GM12873 (cell line): ENCODE results near the gene GRIP2.

Experiments
- CTCF ChIP-seq: IDR thresholded peaks from 2 replicates; pipeline ENCODE4 v1.5.1; 2012; ENCODE audit warnings: low read depth, mild to moderate bottlenecking, moderate library complexity, low read length, control low read depth; ENCODE audit not compliant: insufficient read depth; ENCODE audit errors: missing control alignments

GRIP2 gene

GRCh38 chr3:14507757-14508504, 32.2 kb downstream of the GRIP2 start:
- no peak for TF ChIP-seq CTCF

GRCh38 chr3:14507305-14507741, 32.8 kb downstream of the GRIP2 start:
- TF ChIP-seq CTCF: no peak

DNA sequence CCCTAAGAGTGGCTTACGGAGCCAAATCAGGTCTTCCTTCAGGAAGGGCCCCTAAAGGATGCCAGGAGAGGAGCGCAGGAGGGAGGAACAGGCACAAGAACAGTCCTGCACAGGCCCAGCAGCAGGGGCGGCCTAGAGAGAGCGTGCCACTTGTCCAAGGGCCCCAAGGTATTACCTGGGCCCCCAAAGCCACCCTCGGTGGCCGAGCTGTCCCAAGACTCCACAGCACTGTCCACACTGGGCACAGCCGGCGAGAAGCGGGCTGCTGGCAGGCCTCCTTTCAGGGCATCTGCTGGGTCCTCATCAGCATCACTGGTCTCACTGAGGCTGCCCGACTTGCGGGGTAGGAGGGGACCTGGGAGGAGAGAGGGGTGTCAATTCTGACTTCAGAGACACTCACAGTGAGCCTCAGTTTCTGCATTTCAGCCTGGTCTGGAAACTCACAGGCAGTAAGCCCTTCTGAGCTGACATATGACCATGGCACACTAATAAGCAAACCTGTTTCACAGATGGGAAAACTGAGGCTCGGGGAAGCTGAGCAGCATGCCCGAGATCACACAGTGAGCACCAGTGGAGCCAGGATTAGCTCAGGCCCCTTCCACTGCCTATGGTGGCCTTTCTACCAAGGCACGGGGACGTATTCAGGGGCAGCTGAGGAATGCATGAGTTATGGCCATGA, 33.4 kb downstream of the GRIP2 start:
- TF ChIP-seq CTCF: no peak

GRCh38 chr3:14505803-14506500, 34.2 kb downstream of the GRIP2 start:
- no peak for TF ChIP-seq CTCF

DNA sequence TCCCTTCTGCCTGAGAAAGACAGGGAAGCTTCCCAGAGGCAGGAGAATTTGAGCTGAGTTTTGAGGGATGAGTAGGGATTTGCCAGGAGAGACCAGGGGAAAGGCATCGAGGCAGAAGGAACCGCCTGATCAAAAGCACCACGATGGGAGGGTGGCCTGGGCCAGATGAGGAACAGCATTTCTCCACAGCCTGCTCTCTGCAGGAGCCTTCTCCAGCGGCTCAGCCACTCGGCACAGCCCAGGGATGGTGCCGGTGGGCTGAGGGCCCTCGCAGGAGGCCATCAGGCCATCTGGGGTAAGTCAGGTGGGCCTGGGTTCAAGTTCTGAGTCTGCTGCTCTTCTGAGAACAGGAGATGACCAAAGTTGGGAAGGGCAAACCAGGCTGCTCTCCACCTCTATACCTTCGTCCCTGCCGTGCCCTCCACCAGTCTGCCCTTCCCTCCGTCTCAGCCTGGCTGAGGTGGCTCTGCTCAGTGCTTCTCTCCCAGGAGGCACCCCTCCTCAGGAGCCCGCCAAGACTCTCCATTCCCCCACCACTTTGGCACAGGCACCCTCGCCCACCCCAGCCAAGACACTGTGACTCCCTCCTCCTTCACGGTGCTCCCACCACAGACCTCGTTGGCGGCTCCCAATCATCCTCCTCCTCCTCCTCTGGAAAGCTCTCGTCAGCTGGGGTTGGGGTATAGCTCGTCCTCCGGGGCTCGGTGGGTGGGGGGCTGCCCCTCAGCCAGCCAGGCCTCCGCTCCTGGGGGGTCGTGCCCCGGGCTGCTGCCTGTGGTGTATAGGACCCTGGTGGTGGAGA, 34.9 kb downstream of the GRIP2 start:
- TF ChIP-seq CTCF: no peak

GRCh38 chr3:14503706-14504065, 36.5 kb downstream of the GRIP2 start:
- no peak for TF ChIP-seq CTCF
